Measurements from ENCODE around the gene CDK8.

CDK8 gene

GRCh38 chr13:26323127-26323526 lies 69.2 kb downstream of the CDK8 start:
- no peak for DNase-seq

- DNase-seq, result no peak
These were observed 69.8 kb downstream of the CDK8 start for GRCh38 chr13:26323764-26324163.

- DNase-seq, result no peak
These were observed 70.4 kb downstream of the CDK8 start for GRCh38 chr13:26324294-26324693.

- DNase-seq, result no peak
These were observed 70.9 kb downstream of the CDK8 start for GRCh38 chr13:26324867-26325266.

GRCh38 chr13:26325876-26326275 lies 71.9 kb downstream of the CDK8 start:
- DNase-seq, result no peak

GRCh38 chr13:26326562-26326961 lies 72.6 kb downstream of the CDK8 start:
- no peak for DNase-seq

- DNase-seq, result no peak
These were observed 74.2 kb downstream of the CDK8 start for GRCh38 chr13:26327940-26328725.

GRCh38 chr13:26335158-26335557 lies 81.2 kb downstream of the CDK8 start:
- DNase-seq, result no peak

- no peak for DNase-seq
These were observed 86.9 kb downstream of the CDK8 start for GRCh38 chr13:26340807-26341206.

- no peak for DNase-seq
These were observed 89.0 kb downstream of the CDK8 start for GRCh38 chr13:26342898-26343297.

- no peak for DNase-seq
These were observed 89.9 kb downstream of the CDK8 start for GRCh38 chr13:26343816-26344215.

- DNase-seq, result no peak
These were observed 91.1 kb downstream of the CDK8 start for GRCh38 chr13:26344980-26345379.

GRCh38 chr13:26348966-26349365 lies 95.0 kb downstream of the CDK8 start:
- DNase-seq, result no peak

GRCh38 chr13:26362261-26362660 lies 108.3 kb downstream of the CDK8 start:
- no peak for DNase-seq

- DNase-seq, result no peak
These were observed 116.6 kb downstream of the CDK8 start for GRCh38 chr13:26370553-26370952.

GRCh38 chr13:26372747-26373146 lies 118.8 kb downstream of the CDK8 start:
- no peak for DNase-seq

- no peak for DNase-seq
These were observed 122.5 kb downstream of the CDK8 start for GRCh38 chr13:26376430-26376829.

GRCh38 chr13:26377038-26377437 lies 123.1 kb downstream of the CDK8 start:
- DNase-seq, result no peak

- no peak for DNase-seq
These were observed 124.2 kb downstream of the CDK8 start for GRCh38 chr13:26378116-26378515.

GRCh38 chr13:26379831-26380230 lies 125.9 kb downstream of the CDK8 start:
- no peak for DNase-seq

GRCh38 chr13:26380930-26381329 lies 127.0 kb downstream of the CDK8 start:
- DNase-seq, result no peak

- no peak for DNase-seq
These were observed 128.4 kb downstream of the CDK8 start for GRCh38 chr13:26382366-26382765.

- DNase-seq, result no peak
These were observed 128.9 kb downstream of the CDK8 start for GRCh38 chr13:26382835-26383234.

GRCh38 chr13:26384587-26384986 lies 130.7 kb downstream of the CDK8 start:
- DNase-seq, result no peak

GRCh38 chr13:26386026-26386425 lies 132.1 kb downstream of the CDK8 start:
- DNase-seq, result no peak

All from activated CD8-positive, alpha-beta memory T cell treated with anti-CD3 and anti-CD28 coated beads for 24 hours (primary cell).